Activated T-helper 17 cell treated with anti-CD3 and anti-CD28 coated beads, Interleukin-2, amount 50 U/mL, for 72 hours (primary cell): ENCODE results near the gene GPT2. TPM values are rescaled to one million over a fixed set of nuclear protein-coding genes. Genes with fewer than 3 reads are reported as not detected.
A peak's percentile ranks its signal among the peaks of the same experiment; 100 is the strongest.

Experiments used
- ATAC-seq: fragments of 150-1000 bp; cut with Tn5 transposase; replicated peaks from 2 replicates; pipeline ENCODE4 v1.10.0; 2021; ENCODE audit warnings: mild to moderate bottlenecking, moderate library complexity
- H3K27ac Mint-ChIP-seq: one replicate; pipeline ENCODE4 v1.8.0; 2022; ENCODE audit warnings: mixed read lengths
- H3K27me3 Mint-ChIP-seq: one replicate; pipeline ENCODE4 v1.8.0; 2022; ENCODE audit warnings: mixed read lengths
- H3K36me3 Mint-ChIP-seq: one replicate; pipeline ENCODE4 v1.8.0; 2022; ENCODE audit warnings: low read depth, mild to moderate bottlenecking, mixed read lengths
- H3K4me1 Mint-ChIP-seq: one replicate; pipeline ENCODE4 v1.8.0; 2022; ENCODE audit warnings: mixed read lengths
- H3K4me3 Mint-ChIP-seq: one replicate; pipeline ENCODE4 v1.8.0; 2022; ENCODE audit warnings: mild to moderate bottlenecking, mixed read lengths
- H3K9me3 Mint-ChIP-seq: one replicate; pipeline ENCODE4 v1.8.0; 2022; ENCODE audit warnings: mixed read lengths
- total RNA-seq, 2 donors: library from RNA; stranded (reverse); gene quantifications; one replicate each; pipeline ENCODE4 v1.2.3, GENCODE V29; 2022

GPT2 gene
- total RNA-seq, 2 donors from 2014 or later = 8.4 to 8.5 TPM

- Mint-ChIP-seq H3K4me3 (peak within 1 kb of the TSS; percentile 91), H3K36me3 (peaks cover 61% of the 10 kb centered on the region), H3K4me1 (peaks cover 31% of the 10 kb centered on the region), H3K27me3 (no peaks in the 10 kb centered on the region), H3K9me3 (no peaks in the 10 kb centered on the region), H3K27ac (peak within 1 kb of the TSS; percentile 96)
- ATAC-seq = peak; percentile 91
Observed at GRCh38 chr16:46973207-46973995, 89.2 kb downstream of the GPT2 start, which contains the start of gene DNAJA2. Gene DNAJA2, minus strand, starts transcription at chr16:46973674. Its CDS starts 102 bp downstream, at chr16:46973572.

GRCh38 chr16:46973996-46974324, 89.8 kb downstream of the GPT2 start:
- ATAC-seq = no peak
- H3K4me1 Mint-ChIP-seq = peaks cover 31% of the 10 kb centered on the region

GRCh38 chr16:46974352-46974751, 90.2 kb downstream of the GPT2 start:
- Mint-ChIP-seq H3K27ac (peak overlapping the region; percentile 96), H3K27me3 (no peaks in the 10 kb centered on the region), H3K4me1 (peaks cover 27% of the 10 kb centered on the region), H3K36me3 (peaks cover 51% of the 10 kb centered on the region), H3K9me3 (no peaks in the 10 kb centered on the region), H3K4me3 (peak overlapping the region; percentile 91)
- ATAC-seq = peak; percentile 30

More at GRCh38 chr16:46973996-46974324, 89.8 kb downstream of the GPT2 start:
- no peaks in the 10 kb centered on the region for H3K27me3 Mint-ChIP-seq
- H3K36me3 Mint-ChIP-seq = peaks cover 55% of the 10 kb centered on the region
- H3K9me3 Mint-ChIP-seq = no peaks in the 10 kb centered on the region
- peak overlapping the region; percentile 91 for H3K4me3 Mint-ChIP-seq
- H3K27ac Mint-ChIP-seq = peak overlapping the region; percentile 96

- H3K9me3 Mint-ChIP-seq = no peaks in the 10 kb centered on the region
- H3K36me3 Mint-ChIP-seq = peaks cover 43% of the 10 kb centered on the region
- peak overlapping the region; percentile 91 for H3K4me3 Mint-ChIP-seq
- peak overlapping the region; percentile 96 for H3K27ac Mint-ChIP-seq
- H3K27me3 Mint-ChIP-seq = no peaks in the 10 kb centered on the region
- ATAC-seq = no peak
- peaks cover 25% of the 10 kb centered on the region for H3K4me1 Mint-ChIP-seq
Observed at GRCh38 chr16:46975165-46975564, 91.0 kb downstream of the GPT2 start.

GRCh38 chr16:46975908-46976470, 91.8 kb downstream of the GPT2 start:
- Mint-ChIP-seq H3K4me1 (peaks cover 22% of the 10 kb centered on the region), H3K27me3 (no peaks in the 10 kb centered on the region), H3K4me3 (peak overlapping the region; percentile 91), H3K9me3 (no peaks in the 10 kb centered on the region), H3K27ac (peak overlapping the region; percentile 51), H3K36me3 (peaks cover 35% of the 10 kb centered on the region)
- no peak for ATAC-seq

- Mint-ChIP-seq H3K36me3 (peaks cover 29% of the 10 kb centered on the region), H3K4me1 (peaks cover 17% of the 10 kb centered on the region), H3K4me3 (peak overlapping the region; percentile 91), H3K27ac (peak overlapping the region; percentile 51), H3K9me3 (no peaks in the 10 kb centered on the region), H3K27me3 (no peaks in the 10 kb centered on the region)
- no peak for ATAC-seq
Observed at GRCh38 chr16:46976550-46976949, 92.4 kb downstream of the GPT2 start.

Other genes with a start within 250 kb of the GPT2 start
- 100 to 1,000 TPM in 1 of 2 donors, 10 to 100 TPM in 1; 74.2 to 105 TPM for gene VPS35, start 195.2 kb upstream of the GPT2 start, total RNA-seq
- gene ORC6, start 194.7 kb upstream of the GPT2 start, total RNA-seq = 10 to 100 TPM; 30.9 to 53.7 TPM
- under 1 TPM; 0.56 to 0.58 TPM for gene MYLK3, start 136.0 kb upstream of the GPT2 start, total RNA-seq
- 10 to 100 TPM; 15.6 to 21.3 TPM for gene C16orf87, start 53.2 kb upstream of the GPT2 start, total RNA-seq
- 10 to 100 TPM; 46.2 to 77.9 TPM for gene DNAJA2, start 89.3 kb downstream of the GPT2 start, total RNA-seq